Measurements from ENCODE around the gene GPR84. TPM values are rescaled to one million over a fixed set of nuclear protein-coding genes. Genes with fewer than 3 reads are reported as not detected.

The GPR84 gene
- total RNA-seq, result not detected in 2 replicates

- no peak for DNase-seq (ENCODE audit: extremely low read depth, low read depth, low spot score)
Observed at GRCh38 chr12:54364413-54364812, at the start of gene GPR84. Gene GPR84, minus strand, starts transcription at chr12:54364486. Its CDS starts 635 bp downstream, at chr12:54363851.

- no peak for DNase-seq (ENCODE audit: extremely low read depth, low read depth, low spot score)
Observed at GRCh38 chr12:54413284-54414190, 49.3 kb upstream of the GPR84 start.

GRCh38 chr12:54412786-54413185 is 48.5 kb upstream of the GPR84 start:
- no peak for DNase-seq (ENCODE audit: extremely low read depth, low read depth, low spot score)

- no peak for DNase-seq (ENCODE audit: extremely low read depth, low read depth, low spot score)
Observed at GRCh38 chr12:54412348-54412747, 48.1 kb upstream of the GPR84 start.

GRCh38 chr12:54411391-54412241 is 47.3 kb upstream of the GPR84 start:
- DNase-seq (ENCODE audit: extremely low read depth, low read depth, low spot score), result no peak

- no peak for DNase-seq (ENCODE audit: extremely low read depth, low read depth, low spot score)
Observed at GRCh38 chr12:54409267-54409666, 45.0 kb upstream of the GPR84 start.

- no peak for DNase-seq (ENCODE audit: extremely low read depth, low read depth, low spot score)
Observed at GRCh38 chr12:54407183-54407905, 43.1 kb upstream of the GPR84 start.

- DNase-seq (ENCODE audit: extremely low read depth, low read depth, low spot score), result no peak
Observed at GRCh38 chr12:54405573-54405972, 41.3 kb upstream of the GPR84 start.

GRCh38 chr12:54405106-54405505 is 40.8 kb upstream of the GPR84 start:
- no peak for DNase-seq (ENCODE audit: extremely low read depth, low read depth, low spot score)

GRCh38 chr12:54404061-54405004 is 40.0 kb upstream of the GPR84 start:
- DNase-seq (ENCODE audit: extremely low read depth, low read depth, low spot score), result no peak

GRCh38 chr12:54401119-54401518 is 36.8 kb upstream of the GPR84 start:
- DNase-seq (ENCODE audit: extremely low read depth, low read depth, low spot score), result no peak

- DNase-seq (ENCODE audit: extremely low read depth, low read depth, low spot score), result no peak
Observed at GRCh38 chr12:54398995-54399793, 34.9 kb upstream of the GPR84 start.

- no peak for DNase-seq (ENCODE audit: extremely low read depth, low read depth, low spot score)
Observed at GRCh38 chr12:54398218-54398617, 33.9 kb upstream of the GPR84 start.

- DNase-seq (ENCODE audit: extremely low read depth, low read depth, low spot score), result no peak
Observed at GRCh38 chr12:54397157-54397556, 32.9 kb upstream of the GPR84 start.

- no peak for DNase-seq (ENCODE audit: extremely low read depth, low read depth, low spot score)
Observed at GRCh38 chr12:54395545-54395944, 31.3 kb upstream of the GPR84 start.

GRCh38 chr12:54394986-54395385 is 30.7 kb upstream of the GPR84 start:
- DNase-seq (ENCODE audit: extremely low read depth, low read depth, low spot score), result no peak

GRCh38 chr12:54394281-54394719 is 30.0 kb upstream of the GPR84 start:
- DNase-seq (ENCODE audit: extremely low read depth, low read depth, low spot score), result no peak

- no peak for DNase-seq (ENCODE audit: extremely low read depth, low read depth, low spot score)
Observed at GRCh38 chr12:54393743-54394142, 29.5 kb upstream of the GPR84 start.

- DNase-seq (ENCODE audit: extremely low read depth, low read depth, low spot score), result no peak
Observed at GRCh38 chr12:54393207-54393609, 28.9 kb upstream of the GPR84 start.

All from glomerular endothelial cell (primary cell).